SH-SY5Y (cell line): ENCODE measurements around the gene LIM2.

ENCODE experiments used
- GATA2 ChIP-seq: IDR thresholded peaks from 2 replicates; pipeline ENCODE4 v1.6.1; 2011; ENCODE audit warnings: mild to moderate bottlenecking, low read depth, low read length
- GATA3 ChIP-seq: IDR thresholded peaks from 2 replicates; pipeline ENCODE4 v1.6.1; 2011; ENCODE audit warnings: low read depth, mild to moderate bottlenecking, low read length, moderate library complexity

LIM2 gene

GRCh38 chr19:51372021-51372648, 15.6 kb downstream of the LIM2 start:
- TF ChIP-seq GATA2 (no peak), GATA3 (no peak)

- no peak for TF ChIP-seq GATA3
- TF ChIP-seq GATA2: no peak
Observed at GRCh38 chr19:51371186-51371690, 16.5 kb downstream of the LIM2 start.

- TF ChIP-seq GATA2: no peak
- TF ChIP-seq GATA3: no peak
Observed at GRCh38 chr19:51370230-51370629, 17.5 kb downstream of the LIM2 start.

- no peak for TF ChIP-seq GATA2
- no peak for TF ChIP-seq GATA3
Observed at GRCh38 chr19:51368366-51369282, 19.1 kb downstream of the LIM2 start, which contains the start of gene CLDND2. Gene CLDND2 (minus strand): TSS chr19:51369003. CDS start chr19:51368577, 426 bp downstream.

- no peak for TF ChIP-seq GATA2
- TF ChIP-seq GATA3: no peak
Observed at GRCh38 chr19:51367565-51368365, 20.0 kb downstream of the LIM2 start.

GRCh38 chr19:51367255-51367564, 20.6 kb downstream of the LIM2 start:
- no peak for TF ChIP-seq GATA3
- no peak for TF ChIP-seq GATA2

- no peak for TF ChIP-seq GATA3
- no peak for TF ChIP-seq GATA2
Observed at GRCh38 chr19:51366389-51367254, 21.2 kb downstream of the LIM2 start.

GRCh38 chr19:51365965-51366388, 21.8 kb downstream of the LIM2 start, which contains the start of gene ETFB:
Gene ETFB (minus strand): TSS chr19:51366388. CDS start chr19:51366326, 62 bp downstream.
- TF ChIP-seq GATA2 (no peak), GATA3 (no peak)

- no peak for TF ChIP-seq GATA3
- TF ChIP-seq GATA2: no peak
Observed at GRCh38 chr19:51365211-51365964, 22.4 kb downstream of the LIM2 start.

- TF ChIP-seq GATA2 (no peak), GATA3 (no peak)
Observed at GRCh38 chr19:51364200-51365106, 23.3 kb downstream of the LIM2 start.

GRCh38 chr19:51361239-51361638, 26.5 kb downstream of the LIM2 start:
- TF ChIP-seq GATA2: no peak
- TF ChIP-seq GATA3: no peak

- TF ChIP-seq GATA2 (no peak), GATA3 (no peak)
Observed at GRCh38 chr19:51359294-51359693, 28.5 kb downstream of the LIM2 start.
